Effector memory CD4-positive, alpha-beta T cell (primary cell): ENCODE data around the gene OR10X1.

Experiments used
- DNase-seq, 3 donors: peaks; one replicate each; pipeline ENCODE4 v3.0.0-alpha.2; 2020
- H3K27ac ChIP-seq: 2 replicates; pipeline ENCODE4 v1.7.0; 2013; ENCODE audit warnings: mild to moderate bottlenecking, low read length, moderate library complexity; ENCODE audit not compliant: insufficient read depth, poor library complexity, severe bottlenecking
- H3K27me3 ChIP-seq: replicated peaks from 2 replicates; pipeline ENCODE4 v1.7.0; 2013; ENCODE audit warnings: mild to moderate bottlenecking, low read length; ENCODE audit not compliant: insufficient read depth, control insufficient read depth, poor library complexity, severe bottlenecking
- H3K36me3 ChIP-seq: 2 replicates; pipeline ENCODE4 v1.7.0; 2013; ENCODE audit warnings: mild to moderate bottlenecking, low read length, moderate library complexity; ENCODE audit not compliant: control insufficient read depth, insufficient read depth
- H3K4me1 ChIP-seq: 2 replicates; pipeline ENCODE4 v1.7.0; 2013; ENCODE audit warnings: low read length, mild to moderate bottlenecking; ENCODE audit not compliant: control insufficient read depth, insufficient read depth, poor library complexity, severe bottlenecking
- H3K4me3 ChIP-seq: 2 replicates; pipeline ENCODE4 v1.7.0; 2013; ENCODE audit warnings: low read length, low read depth, mild to moderate bottlenecking; ENCODE audit not compliant: insufficient read depth, poor library complexity, severe bottlenecking
- H3K9me3 ChIP-seq: 2 replicates; pipeline ENCODE4 v1.7.0; 2013; ENCODE audit warnings: mild to moderate bottlenecking, low read length, moderate library complexity; ENCODE audit not compliant: control insufficient read depth
- total RNA-seq, 3 donors: gene quantifications; one replicate each; lab custom pipeline; 2026; lab: John Stamatoyannopoulos, UW

OR10X1 gene
- 0 reads per million in 3 donors for total RNA-seq

GRCh38 chr1:158579733-158580132, at the start of gene OR10X1:
Gene OR10X1, minus strand, starts transcription at chr1:158579899. Its CDS starts 0 bp downstream, at chr1:158579899.
- Histone ChIP-seq H3K4me3 (no peak within 1 kb of the TSS), H3K36me3 (no peaks in the 10 kb centered on the region), H3K4me1 (no peaks in the 10 kb centered on the region), H3K9me3 (no peaks in the 10 kb centered on the region), H3K27ac (no peak within 1 kb of the TSS), H3K27me3 (no peaks in the 10 kb centered on the region)
- DNase-seq = no peak

GRCh38 chr1:158613764-158614163, 34.1 kb upstream of the OR10X1 start:
- Histone ChIP-seq H3K27ac (no peak overlapping the region), H3K4me1 (no peaks in the 10 kb centered on the region), H3K9me3 (no peaks in the 10 kb centered on the region), H3K36me3 (no peaks in the 10 kb centered on the region), H3K4me3 (no peak overlapping the region), H3K27me3 (no peaks in the 10 kb centered on the region)
- DNase-seq = no peak

- Histone ChIP-seq H3K27ac (no peak overlapping the region), H3K4me1 (no peaks in the 10 kb centered on the region), H3K36me3 (no peaks in the 10 kb centered on the region), H3K4me3 (no peak overlapping the region), H3K9me3 (no peaks in the 10 kb centered on the region), H3K27me3 (no peaks in the 10 kb centered on the region)
- no peak for DNase-seq
Observed at GRCh38 chr1:158611916-158612315, 32.2 kb upstream of the OR10X1 start.

GRCh38 chr1:158607296-158607695, 27.6 kb upstream of the OR10X1 start:
- DNase-seq = no peak
- H3K9me3 ChIP-seq = no peaks in the 10 kb centered on the region
- H3K27me3 ChIP-seq = no peaks in the 10 kb centered on the region
- H3K27ac ChIP-seq = no peak overlapping the region
- H3K4me3 ChIP-seq = no peak overlapping the region
- no peaks in the 10 kb centered on the region for H3K36me3 ChIP-seq
- no peaks in the 10 kb centered on the region for H3K4me1 ChIP-seq

- Histone ChIP-seq H3K27ac (no peak within 1 kb of the TSS), H3K36me3 (no peaks in the 10 kb centered on the region), H3K4me1 (no peaks in the 10 kb centered on the region), H3K4me3 (no peak within 1 kb of the TSS), H3K27me3 (no peaks in the 10 kb centered on the region), H3K9me3 (no peaks in the 10 kb centered on the region)
- no peak for DNase-seq
Observed at GRCh38 chr1:158604968-158605367, 25.3 kb upstream of the OR10X1 start, which contains the start of gene OR10Z1. Gene OR10Z1, plus strand, starts transcription at chr1:158605268. Its CDS starts 1,171 bp downstream, at chr1:158606439.

GRCh38 chr1:158600735-158601134, 21.0 kb upstream of the OR10X1 start:
- Histone ChIP-seq H3K27me3 (no peaks in the 10 kb centered on the region), H3K36me3 (no peaks in the 10 kb centered on the region), H3K4me3 (no peak overlapping the region), H3K9me3 (no peaks in the 10 kb centered on the region), H3K27ac (no peak overlapping the region), H3K4me1 (no peaks in the 10 kb centered on the region)
- DNase-seq = no peak

- Histone ChIP-seq H3K27ac (no peak overlapping the region), H3K4me3 (no peak overlapping the region), H3K9me3 (peaks cover 6% of the 10 kb centered on the region), H3K36me3 (no peaks in the 10 kb centered on the region), H3K27me3 (no peaks in the 10 kb centered on the region), H3K4me1 (no peaks in the 10 kb centered on the region)
- no peak for DNase-seq
Observed at GRCh38 chr1:158586942-158587341, 7.2 kb upstream of the OR10X1 start.

GRCh38 chr1:158583962-158584361, 4.3 kb upstream of the OR10X1 start:
- Histone ChIP-seq H3K27ac (no peak overlapping the region), H3K27me3 (no peaks in the 10 kb centered on the region), H3K9me3 (peaks cover 6% of the 10 kb centered on the region), H3K4me1 (no peaks in the 10 kb centered on the region), H3K36me3 (no peaks in the 10 kb centered on the region), H3K4me3 (no peak overlapping the region)
- no peak for DNase-seq

GRCh38 chr1:158577561-158577960, 2.1 kb downstream of the OR10X1 start:
- DNase-seq = no peak
- Histone ChIP-seq H3K36me3 (no peaks in the 10 kb centered on the region), H3K9me3 (no peaks in the 10 kb centered on the region), H3K4me3 (no peak overlapping the region), H3K27me3 (no peaks in the 10 kb centered on the region), H3K27ac (no peak overlapping the region), H3K4me1 (no peaks in the 10 kb centered on the region)

GRCh38 chr1:158572226-158572625, 7.5 kb downstream of the OR10X1 start:
- no peak for DNase-seq
- H3K4me3 ChIP-seq = no peak overlapping the region
- no peaks in the 10 kb centered on the region for H3K9me3 ChIP-seq
- H3K27ac ChIP-seq = no peak overlapping the region
- peaks cover 6% of the 10 kb centered on the region for H3K27me3 ChIP-seq
- no peaks in the 10 kb centered on the region for H3K36me3 ChIP-seq
- no peaks in the 10 kb centered on the region for H3K4me1 ChIP-seq
